Prostate gland (tissue), 2 donors: ENCODE measurements around the gene GKN2. TPM values are rescaled to one million over a fixed set of nuclear protein-coding genes. Genes with fewer than 3 reads are reported as not detected.

Experiments used
- DNase-seq: peaks from one replicate; pipeline ENCODE4 v3.0.0-alpha.2; 2019; ENCODE audit warnings: low spot score
- H3K27ac ChIP-seq, 2 donors: fragments of 200-600 bp; sonication (generic); 2 replicates each; pipeline ENCODE4 v1.5.1; 2017 to 2019
- H3K27me3 ChIP-seq: fragments of 200-600 bp; sonication (generic); replicated peaks from 2 replicates; pipeline ENCODE4 v1.5.1; 2019; ENCODE audit not compliant: insufficient read depth
- H3K36me3 ChIP-seq, 2 donors: fragments of 200-600 bp; sonication (generic); 1 replicate in 1 of 2; 2 replicates in 1 of 2; pipeline versions ENCODE4 v1.5.1 to v1.8.1; 2017 to 2019
- H3K4me1 ChIP-seq: fragments of 200-600 bp; sonication (generic); replicated peaks from 2 replicates; pipeline ENCODE4 v1.5.1; 2019
- H3K4me3 ChIP-seq, 2 donors: fragments of 200-600 bp; sonication (generic); 2 replicates each; pipeline ENCODE4 v1.5.1; 2017 to 2019
- H3K9me3 ChIP-seq: fragments of 200-600 bp; sonication (generic); 2 replicates; pipeline ENCODE4 v1.5.1; 2017
- CTCF ChIP-seq, 4 experiments: fragments of 200-600 bp in 2 of 4; fragments of 450-650 bp in 2 of 4; sonication (generic) in 2 of 4; IDR thresholded peaks; 1 replicate in 3 of 4; 2 replicates in 1 of 4; pipeline ENCODE4 v1.5.1; 2016 to 2019; ENCODE audit warnings: antibody characterized with exemption in 4 of 4, mild to moderate bottlenecking in 2 of 4, moderate library complexity in 2 of 4
- POLR2A ChIP-seq: fragments of 450-650 bp; IDR thresholded peaks from one replicate; pipeline ENCODE4 v1.6.1; 2016; ENCODE audit warnings: antibody characterized with exemption, mild to moderate bottlenecking
- POLR2AphosphoS5 ChIP-seq: sonication (generic); formaldehyde crosslinking; IDR thresholded peaks from one replicate; pipeline ENCODE4 v1.6.1; 2017; ENCODE audit warnings: antibody characterized with exemption
- WGBS: methylation state at CpG from one replicate; pipeline ENCODE4 v1.1.5; 2018; 5-methylcytosine and 5-hydroxymethylcytosine counted together
- intact Hi-C: fragments of 100-400 bp; cut with DNase I; formaldehyde crosslinking; loops from one replicate; pipeline ENCODE4 v1.14.2; 2022
- total RNA-seq, 2 donors: library from RNA; depleted of rRNA; stranded (reverse); fragments of >200 nt; gene quantifications; one replicate each; pipeline ENCODE4 v1.1.0, GENCODE V29; 2016

GKN2 gene
- total RNA-seq, 2 donors from 2014 or later, result not detected

- TF ChIP-seq POLR2AphosphoS5, result no peak
- TF ChIP-seq POLR2A, result no peak
- TF ChIP-seq CTCF (IDR thresholded peaks at IDR 0.05), result no peak
- no peaks in the 10 kb centered on the region for H3K9me3 ChIP-seq
- no peaks in the 10 kb centered on the region for H3K4me1 ChIP-seq
- intact Hi-C loops, result loop anchor here (10.0 kb wide), 3 partner anchors 75 to 775 kb away; partner anchors contain the start of gene ANTXR1
- H3K27me3 ChIP-seq, result no peaks in the 10 kb centered on the region
- H3K27ac ChIP-seq, result no peak overlapping the region
- no peak overlapping the region for H3K4me3 ChIP-seq
- DNase-seq, result no peak
- WGBS, result 93% methylated on average over 1 of the region's 1 CpG
- H3K36me3 ChIP-seq, result no peaks in the 10 kb centered on the region
Measured at GRCh38 chr2:68939962-68940361, 12.7 kb downstream of the GKN2 start.

GRCh38 chr2:68938938-68939337 lies 13.8 kb downstream of the GKN2 start:
- H3K36me3 ChIP-seq, result no peaks in the 10 kb centered on the region
- DNase-seq, result no peak
- intact Hi-C loops, result no loop called here
- H3K9me3 ChIP-seq, result no peaks in the 10 kb centered on the region
- no peaks in the 10 kb centered on the region for H3K27me3 ChIP-seq
- H3K4me1 ChIP-seq, result no peaks in the 10 kb centered on the region
- WGBS, result 95% methylated on average over 3 of the region's 3 CpGs
- no peak overlapping the region for H3K4me3 ChIP-seq
- no peak for TF ChIP-seq POLR2AphosphoS5
- TF ChIP-seq POLR2A, result no peak
- TF ChIP-seq CTCF (IDR thresholded peaks at IDR 0.05), result no peak
- H3K27ac ChIP-seq, result no peak overlapping the region

- H3K4me3 ChIP-seq, result no peak overlapping the region
- H3K27ac ChIP-seq, result no peak overlapping the region
- TF ChIP-seq POLR2A (no peak), CTCF (IDR thresholded peaks at IDR 0.05) (no peak), POLR2AphosphoS5 (no peak)
- H3K36me3 ChIP-seq, result no peaks in the 10 kb centered on the region
- DNase-seq, result no peak
- no peaks in the 10 kb centered on the region for H3K9me3 ChIP-seq
- 87% methylated on average over 5 of the region's 5 CpGs for WGBS
- no peaks in the 10 kb centered on the region for H3K4me1 ChIP-seq
- intact Hi-C loops, result no loop called here
- H3K27me3 ChIP-seq, result no peaks in the 10 kb centered on the region
Measured at GRCh38 chr2:68937346-68938055, 15.2 kb downstream of the GKN2 start.

GRCh38 chr2:68936889-68937288 lies 15.8 kb downstream of the GKN2 start:
- no peaks in the 10 kb centered on the region for H3K4me1 ChIP-seq
- no peaks in the 10 kb centered on the region for H3K9me3 ChIP-seq
- DNase-seq, result no peak
- H3K36me3 ChIP-seq, result no peaks in the 10 kb centered on the region
- TF ChIP-seq POLR2AphosphoS5 (no peak), CTCF (IDR thresholded peaks at IDR 0.05) (no peak)
- no peaks in the 10 kb centered on the region for H3K27me3 ChIP-seq
- intact Hi-C loops, result no loop called here
- H3K27ac ChIP-seq, result no peak overlapping the region
- H3K4me3 ChIP-seq, result no peak overlapping the region
- WGBS, result 62% methylated on average over 1 of the region's 1 CpG

GRCh38 chr2:68936427-68936826 lies 16.3 kb downstream of the GKN2 start:
- DNase-seq, result no peak
- TF ChIP-seq POLR2AphosphoS5, result no peak
- TF ChIP-seq POLR2A, result no peak
- no peak for TF ChIP-seq CTCF (IDR thresholded peaks at IDR 0.05)
- no peaks in the 10 kb centered on the region for H3K4me1 ChIP-seq
- H3K27ac ChIP-seq, result no peak overlapping the region
- no peaks in the 10 kb centered on the region for H3K27me3 ChIP-seq
- intact Hi-C loops, result no loop called here
- H3K36me3 ChIP-seq, result no peaks in the 10 kb centered on the region
- 15% methylated on average over 2 of the region's 2 CpGs for WGBS
- H3K4me3 ChIP-seq, result no peak overlapping the region
- no peaks in the 10 kb centered on the region for H3K9me3 ChIP-seq
